Fibroblast of the aortic adventitia (primary cell): ENCODE measurements around the gene ARRB1. TPM values are rescaled to one million over a fixed set of nuclear protein-coding genes. Genes with fewer than 3 reads are reported as not detected.
A peak's percentile ranks its signal among the peaks of the same experiment; 100 is the strongest.

Experiments
- DNase-seq: peaks from one replicate; pipeline ENCODE4 v3.0.0-alpha.2; 2010; ENCODE audit warnings: low read depth
- H3K4me3 ChIP-seq: 2 replicates; pipeline ENCODE4 v1.5.1; 2011; ENCODE audit warnings: low read depth, mild to moderate bottlenecking, control low read depth, low read length, moderate library complexity
- CTCF ChIP-seq: IDR thresholded peaks from 2 replicates; pipeline ENCODE4 v1.5.1; 2011; ENCODE audit warnings: mild to moderate bottlenecking, low read length, control low read depth, inconsistent platforms; ENCODE audit not compliant: insufficient read depth
- total RNA-seq: library from RNA; depleted of rRNA; stranded (reverse); fragments of >200 nt; gene quantifications from 2 replicates; pipeline ENCODE4 v1.2.3, GENCODE V29; 2012; ENCODE audit warnings: low replicate concordance

Gene ARRB1
- total RNA-seq, 1 donor: 36.3 TPM

- DNase-seq: peak; percentile 78
- TF ChIP-seq CTCF: no peak
- H3K4me3 ChIP-seq: no peak overlapping the region
Observed at GRCh38 chr11:75346912-75347647, 4.4 kb downstream of the ARRB1 start.

- no peak overlapping the region for H3K4me3 ChIP-seq
- DNase-seq: no peak
- TF ChIP-seq CTCF: no peak
Observed at GRCh38 chr11:75346296-75346695, 5.2 kb downstream of the ARRB1 start.

- no peak for DNase-seq
- H3K4me3 ChIP-seq: no peak overlapping the region
- TF ChIP-seq CTCF: no peak
Observed at GRCh38 chr11:75345455-75346160, 5.9 kb downstream of the ARRB1 start.

- DNase-seq: no peak
- TF ChIP-seq CTCF: no peak
- no peak overlapping the region for H3K4me3 ChIP-seq
Observed at GRCh38 chr11:75344761-75345454, 6.6 kb downstream of the ARRB1 start.

GRCh38 chr11:75344186-75344585 is 7.3 kb downstream of the ARRB1 start:
- TF ChIP-seq CTCF: no peak
- no peak for DNase-seq
- H3K4me3 ChIP-seq: no peak overlapping the region

GRCh38 chr11:75342966-75343870 is 8.2 kb downstream of the ARRB1 start:
- no peak overlapping the region for H3K4me3 ChIP-seq
- DNase-seq: no peak
- TF ChIP-seq CTCF: no peak
